ENCODE data around the gene TRPT1.
A peak's percentile ranks its signal among the peaks of the same experiment; 100 is the strongest.

The TRPT1 gene

GRCh38 chr11:64240435-64241240 is 14.7 kb upstream of the TRPT1 start, which contains the start of gene FKBP2:
Gene FKBP2, plus strand, starts transcription at chr11:64241095. Its CDS starts 1,293 bp downstream, at chr11:64242388.
- H3K4me3 ChIP-seq (ENCODE audit: low read depth, low read length) = peak within 1 kb of the TSS; percentile 88
- ChIA-PET CTCF (interaction anchor here (0.8 to 2.1 kb wide), 6 partner anchors 8 to 64 kb away, joined by 3 to 7 read pairs (median 3); partner anchors contain the start of gene PLCB3), POLR2A (interaction anchor here (0.6 to 1.6 kb wide), 10 partner anchors 9 to 77 kb away, joined by 3 to 20 read pairs (median 4); partner anchors contain the start of genes NUDT22, PRDX5, TRMT112 and TRPT1)
- TF ChIP-seq CTCF (IDR thresholded peaks at IDR 0.05; ENCODE audit: insufficient read depth, low read length, missing control alignments) = no peak
- peak; percentile 64 for DNase-seq (ENCODE audit: low read depth, low spot score)

GRCh38 chr11:64239662-64240434 is 13.9 kb upstream of the TRPT1 start:
- no peak for DNase-seq (ENCODE audit: low read depth, low spot score)
- H3K4me3 ChIP-seq (ENCODE audit: low read depth, low read length) = peak overlapping the region; percentile 68
- TF ChIP-seq CTCF (IDR thresholded peaks at IDR 0.05; ENCODE audit: insufficient read depth, low read length, missing control alignments) = no peak
- CTCF ChIA-PET = interaction anchor here (2.1 kb wide), 1 partner anchor 12 kb away, joined by 7 read pairs; the partner anchor contains the start of gene PLCB3
- POLR2A ChIA-PET = interaction anchor here (0.7 kb wide), 1 partner anchor 32 kb away, joined by 4 read pairs; no protein-coding TSS in a partner anchor

- no peak for TF ChIP-seq CTCF (IDR thresholded peaks at IDR 0.05; ENCODE audit: insufficient read depth, low read length, missing control alignments)
- DNase-seq (ENCODE audit: low read depth, low spot score) = no peak
- no peak overlapping the region for H3K4me3 ChIP-seq (ENCODE audit: low read depth, low read length)
- ChIA-PET CTCF (interaction anchor here (0.7 to 3.8 kb wide), 2 partner anchors 12 to 62 kb away, joined by 3 to 25 read pairs; partner anchors contain the start of gene PLCB3), POLR2A (no interaction called here)
These were observed 13.0 kb upstream of the TRPT1 start for GRCh38 chr11:64238999-64239398.

- no peak for TF ChIP-seq CTCF (IDR thresholded peaks at IDR 0.05; ENCODE audit: insufficient read depth, low read length, missing control alignments)
- no peak for DNase-seq (ENCODE audit: low read depth, low spot score)
- POLR2A ChIA-PET = no interaction called here
- CTCF ChIA-PET = interaction anchor here (1.0 to 3.8 kb wide), 3 partner anchors 13 to 117 kb away, joined by 4 to 25 read pairs (median 4); partner anchors contain the start of gene PLCB3
- no peak overlapping the region for H3K4me3 ChIP-seq (ENCODE audit: low read depth, low read length)
These were observed 12.1 kb upstream of the TRPT1 start for GRCh38 chr11:64238076-64238475.

- CTCF ChIA-PET = interaction anchor here (1.0 to 3.8 kb wide), 5 partner anchors 14 to 118 kb away, joined by 3 to 25 read pairs (median 4); partner anchors contain the start of gene PLCB3
- no peak for DNase-seq (ENCODE audit: low read depth, low spot score)
- H3K4me3 ChIP-seq (ENCODE audit: low read depth, low read length) = no peak overlapping the region
- POLR2A ChIA-PET = interaction anchor here (0.7 kb wide), 2 partner anchors 8 to 9 kb away, joined by 3 to 4 read pairs; partner anchors contain the start of gene PPP1R14B
- no peak for TF ChIP-seq CTCF (IDR thresholded peaks at IDR 0.05; ENCODE audit: insufficient read depth, low read length, missing control alignments)
These were observed 11.5 kb upstream of the TRPT1 start for GRCh38 chr11:64237484-64237951.
